Psoas muscle (tissue), 8 donors: ENCODE measurements around the gene XKR8. TPM values are rescaled to one million over a fixed set of nuclear protein-coding genes. Genes with fewer than 3 reads are reported as not detected.
A peak's percentile ranks its signal among the peaks of the same experiment; 100 is the strongest.
"Not testable (repeated sequence)": the region's sequence is repeated elsewhere in the genome, so short reads cannot be mapped to it uniquely, and the experiment has no call there.

Experiments used
- ATAC-seq, 4 donors: fragments of 200-7000 bp; cut with Tn5 transposase; one replicate each; pipeline ENCODE4 v1.9.1; 2020; ENCODE audit warnings: moderate library complexity in 3 of 4, mild to moderate bottlenecking in 2 of 4
- DNase-seq, 2 donors: peaks; one replicate each; pipeline ENCODE4 v3.0.0-alpha.2; 2020
- H3K27ac ChIP-seq: fragments of 200-600 bp; one replicate; pipeline ENCODE4 v1.8.0; 2022
- H3K27me3 ChIP-seq, 3 donors: fragments of 200-600 bp in 1 of 3; one replicate each; pipeline versions ENCODE4 v1.6.1 to v1.8.0; 2013 to 2022; ENCODE audit warnings: low read length in 2 of 3, mild to moderate bottlenecking in 2 of 3, moderate library complexity in 1 of 3; ENCODE audit not compliant: insufficient read depth in 3 of 3
- H3K36me3 ChIP-seq, 2 donors: fragments of 200-600 bp in 1 of 2; one replicate each; pipeline versions ENCODE4 v1.6.1 to v1.8.0; 2013 to 2022; ENCODE audit warnings: low read depth in 1 of 2, mild to moderate bottlenecking in 1 of 2, moderate library complexity in 1 of 2; ENCODE audit not compliant: insufficient read depth in 1 of 2
- H3K4me1 ChIP-seq: fragments of 200-600 bp; one replicate; pipeline ENCODE4 v1.8.0; 2022
- H3K4me3 ChIP-seq: fragments of 200-600 bp; one replicate; pipeline ENCODE4 v1.8.0; 2022; ENCODE audit warnings: mild to moderate bottlenecking
- H3K9me3 ChIP-seq: fragments of 200-600 bp; one replicate; pipeline ENCODE4 v1.8.0; 2022
- CTCF ChIP-seq: fragments of 200-600 bp; IDR thresholded peaks from one replicate; pipeline ENCODE4 v1.8.0; 2022; ENCODE audit warnings: antibody characterized with exemption
- WGBS, 3 donors: extraction: QIAGEN DNeasy Blood & Tissue Kit; methylation state at CpG; one replicate each; pipeline versions ENCODE4 v1.1.6 to v1.1.7; 2013; 5-methylcytosine and 5-hydroxymethylcytosine counted together
- intact Hi-C, 2 donors: fragments of 100-400 bp; cut with DNase I; formaldehyde crosslinking; loops; one replicate each; pipeline versions ENCODE4 v1.11.0 to v1.14.2; 2022
- polyA plus RNA-seq, 3 donors: library from polyadenylated mRNA; stranded (reverse); fragments of 200-250 nt; gene quantifications; one replicate each; pipeline ENCODE4 v1.2.3, GENCODE V29; 2013
- total RNA-seq, 4 donors: library from RNA; stranded (reverse); fragmentation: NEBNext Ultra II Directional in 2 of 4; extraction: Animal tissue kit (Norgen Biotek cat#: 25700) in 2 of 4; gene quantifications; one replicate each; pipeline versions ENCODE4 v1.2.1 to v1.2.4, GENCODE V29; 2021 to 2023
- donor health status: healthy with polysubstance abuse.
- donor health status: DM: no; HTN: no; CAD: no; lungs with moderate emphysema.
- donor health status: Bipolar disorder and iron deficiency.
- donor health status: healthy.
- donor health status: DM: yes; HTN: yes; CAD: no.
- donor health status: DM: no; HTN: no; CAD: no.
- donor health status: DM: no; HTN: no; CAD: no.
- donor health status: DM: yes; HTN: yes; CAD: no.

The XKR8 gene
- total and polyA plus RNA-seq, 7 donors: 3.3 to 5.8 (median 4.5) TPM

DNA sequence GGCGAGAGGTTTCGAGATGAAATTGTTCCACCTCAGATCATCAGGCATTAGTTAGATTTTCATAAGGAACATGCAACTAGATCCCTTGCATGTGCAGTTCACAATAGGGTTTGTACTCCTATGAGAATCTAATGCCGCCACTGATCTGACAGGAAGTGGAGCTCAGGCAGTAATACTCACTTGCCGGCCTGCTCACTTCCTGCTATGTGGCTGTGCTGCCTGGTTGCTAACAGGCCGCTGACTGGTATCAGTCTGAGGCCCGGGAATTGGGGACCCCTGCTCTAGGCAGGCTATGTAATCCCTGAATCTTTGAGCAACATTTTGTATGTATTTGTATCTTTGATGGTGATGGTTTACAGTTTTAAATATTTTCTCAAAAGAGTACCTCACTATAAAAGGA lies 32.5 kb downstream of the XKR8 start:
- Histone ChIP-seq H3K27me3 (no peaks in the 10 kb centered on the region), H3K36me3 (peaks cover 2 to 100% of the 10 kb centered on the region in 2 donors), H3K9me3 (no peaks in the 10 kb centered on the region), H3K4me1 (no peaks in the 10 kb centered on the region), H3K27ac (no peak overlapping the region), H3K4me3 (no peak overlapping the region)
- ATAC-seq (no peak), DNase-seq (no peak)
- 71 to 74% (median 73%) methylated on average over 6 of the region's 6 CpGs for WGBS, 3 donors
- intact Hi-C loops: no loop called here
- no peak for TF ChIP-seq CTCF

DNA sequence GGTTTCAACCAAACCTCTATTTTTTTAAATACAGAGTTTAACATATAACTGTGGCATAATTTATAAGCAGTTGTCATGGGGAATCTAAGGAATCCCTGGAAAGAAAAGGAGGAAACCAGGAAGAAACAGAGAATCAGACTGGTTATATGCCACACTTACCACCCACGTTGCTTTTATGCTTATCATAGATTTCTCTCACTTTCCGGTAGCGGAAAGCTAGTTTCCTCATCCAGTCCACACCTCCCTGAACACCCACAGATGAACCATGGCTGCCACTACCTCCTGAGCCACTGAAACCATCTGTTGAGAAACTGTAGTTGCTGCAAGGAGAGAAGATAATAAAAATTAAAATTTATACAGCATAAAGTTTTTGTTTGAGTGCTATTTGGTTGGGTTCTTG lies 33.5 kb downstream of the XKR8 start:
- H3K27ac ChIP-seq: no peak overlapping the region
- TF ChIP-seq CTCF: no peak
- no peak overlapping the region for H3K4me3 ChIP-seq
- intact Hi-C loops: no loop called here
- ATAC-seq (no peak), DNase-seq (no peak)
- WGBS, 3 donors: 67 to 69% (median 69%) methylated on average over 3 of the region's 3 CpGs
- H3K27me3 ChIP-seq: no peaks in the 10 kb centered on the region
- H3K4me1 ChIP-seq: no peaks in the 10 kb centered on the region
- H3K9me3 ChIP-seq: no peaks in the 10 kb centered on the region
- peaks cover 5 to 100% of the 10 kb centered on the region in 2 donors for H3K36me3 ChIP-seq

DNA sequence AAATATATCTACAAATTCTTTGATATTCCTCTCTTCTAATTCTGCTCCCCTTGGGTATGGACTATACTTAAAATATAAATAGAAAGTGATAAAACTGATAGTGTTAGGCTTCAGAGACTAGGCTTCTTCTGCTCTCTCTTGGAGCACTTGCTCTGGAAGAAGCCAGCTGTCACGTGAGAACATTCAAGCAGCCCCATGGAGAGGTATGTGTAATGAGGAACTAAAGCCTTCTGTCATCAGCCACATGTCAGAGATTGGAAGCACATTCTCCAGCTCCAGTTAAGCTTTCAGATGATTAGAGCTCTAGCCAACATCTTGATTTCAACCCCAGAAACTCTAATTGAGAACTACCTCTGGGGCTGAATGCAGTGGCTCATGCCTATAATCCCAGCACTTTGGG lies 34.3 kb downstream of the XKR8 start:
- no peaks in the 10 kb centered on the region for H3K27me3 ChIP-seq
- H3K4me3 ChIP-seq: no peak overlapping the region
- DNase-seq (no peak), ATAC-seq (peak in 2 of 4 donors; percentile 40 to 81)
- WGBS, 3 donors: 21 to 35% (median 23%) methylated on average over 1 of the region's 1 CpG
- TF ChIP-seq CTCF: no peak
- intact Hi-C loops: no loop called here
- peaks cover 6 to 100% of the 10 kb centered on the region in 2 donors for H3K36me3 ChIP-seq
- H3K4me1 ChIP-seq: no peaks in the 10 kb centered on the region
- H3K9me3 ChIP-seq: no peaks in the 10 kb centered on the region
- H3K27ac ChIP-seq: no peak overlapping the region

DNA sequence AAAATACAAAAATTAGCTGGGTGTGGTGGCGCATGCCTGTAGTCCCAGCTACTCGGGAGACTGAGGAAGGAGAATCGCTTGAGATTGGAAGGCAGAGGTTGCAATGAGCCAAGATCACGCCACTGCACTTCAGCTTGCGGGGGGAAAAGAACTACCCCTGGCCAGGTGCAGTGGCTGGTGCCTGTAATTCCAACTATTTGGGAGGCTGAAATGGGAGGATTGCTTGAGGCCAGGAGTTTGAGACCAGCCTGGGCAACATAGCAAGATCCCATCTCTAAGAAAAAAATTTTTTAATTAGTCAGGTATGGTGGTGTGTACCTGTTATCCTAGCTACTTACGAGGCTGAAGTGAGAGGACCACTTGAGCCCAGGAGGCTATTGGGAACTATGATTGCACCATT lies 34.8 kb downstream of the XKR8 start:
- intact Hi-C loops, H3K9me3 ChIP-seq, H3K27me3 ChIP-seq, DNase-seq, H3K4me1 ChIP-seq, H3K27ac ChIP-seq, H3K4me3 ChIP-seq: not testable (repeated sequence)
- 94 to 99% (median 96%) methylated on average over 6 of the region's 6 CpGs for WGBS, 3 donors
- H3K36me3 ChIP-seq: peaks cover 8 to 100% of the 10 kb centered on the region in 2 donors
- peak in 1 of 4 donors; percentile 7 for ATAC-seq

- Histone ChIP-seq H3K36me3 (peaks cover 8 to 95% of the 10 kb centered on the region in 2 donors), H3K4me3 (no peak overlapping the region), H3K27me3 (no peaks in the 10 kb centered on the region), H3K4me1 (no peaks in the 10 kb centered on the region), H3K9me3 (no peaks in the 10 kb centered on the region), H3K27ac (no peak overlapping the region)
- intact Hi-C loops: no loop called here
- WGBS, 3 donors: 92 to 98% (median 93%) methylated on average over 1 of the region's 1 CpG
- no peak for TF ChIP-seq CTCF
- no peak for ATAC-seq
- no peak for DNase-seq
These were observed 39.3 kb downstream of the XKR8 start for GRCh38 chr1:27999055-27999454.
